Inflammatory macrophage (primary cell): ENCODE measurements around the gene CCL22.
"Not testable (repeated sequence)": the region's sequence is repeated elsewhere in the genome, so short reads cannot be mapped to it uniquely, and the experiment has no call there.

Experiments used
- DNase-seq, 2 donors: peaks; one replicate each; pipeline ENCODE4 v3.0.0-alpha.2; 2020 to 2022
- total RNA-seq, 18 experiments: gene quantifications; one replicate each; lab custom pipeline; 2026; ENCODE audit warnings: mixed read lengths in 6 of 18, inconsistent platforms in 2 of 18; lab: John Stamatoyannopoulos, UW

Gene CCL22, protein sequence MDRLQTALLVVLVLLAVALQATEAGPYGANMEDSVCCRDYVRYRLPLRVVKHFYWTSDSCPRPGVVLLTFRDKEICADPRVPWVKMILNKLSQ
- 20.2 to 2,231 (median 186) reads per million in 18 experiments for total RNA-seq

GRCh38 chr16:57358527-57359095, at the start of gene CCL22:
CCL22 (plus strand) TSS chr16:57358783; CDS start chr16:57358817, 34 bp downstream.
- peak; percentile 70 to 84 for DNase-seq

- no peak for DNase-seq
Measured at GRCh38 chr16:57310801-57311200, 47.8 kb upstream of the CCL22 start.

DNA sequence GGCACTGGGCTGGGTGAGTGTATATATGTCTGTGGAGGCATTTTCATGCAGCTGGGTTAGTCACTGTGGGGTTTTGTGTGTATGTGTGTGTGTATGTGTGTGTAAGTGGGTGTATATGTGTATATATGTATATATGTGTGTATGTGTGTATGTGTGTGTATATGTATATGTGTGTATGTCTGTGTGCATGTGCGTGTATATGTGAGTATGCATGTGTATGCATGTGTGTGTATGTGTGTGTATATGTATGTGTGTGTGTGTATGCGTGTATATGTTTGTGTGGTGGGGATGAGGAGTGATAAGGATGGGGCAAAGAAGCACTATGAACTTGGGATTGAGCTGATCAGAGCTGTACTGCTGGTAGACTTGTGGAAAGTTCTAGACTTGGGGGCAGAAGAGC, 45.1 kb upstream of the CCL22 start:
- no peak for DNase-seq

DNA sequence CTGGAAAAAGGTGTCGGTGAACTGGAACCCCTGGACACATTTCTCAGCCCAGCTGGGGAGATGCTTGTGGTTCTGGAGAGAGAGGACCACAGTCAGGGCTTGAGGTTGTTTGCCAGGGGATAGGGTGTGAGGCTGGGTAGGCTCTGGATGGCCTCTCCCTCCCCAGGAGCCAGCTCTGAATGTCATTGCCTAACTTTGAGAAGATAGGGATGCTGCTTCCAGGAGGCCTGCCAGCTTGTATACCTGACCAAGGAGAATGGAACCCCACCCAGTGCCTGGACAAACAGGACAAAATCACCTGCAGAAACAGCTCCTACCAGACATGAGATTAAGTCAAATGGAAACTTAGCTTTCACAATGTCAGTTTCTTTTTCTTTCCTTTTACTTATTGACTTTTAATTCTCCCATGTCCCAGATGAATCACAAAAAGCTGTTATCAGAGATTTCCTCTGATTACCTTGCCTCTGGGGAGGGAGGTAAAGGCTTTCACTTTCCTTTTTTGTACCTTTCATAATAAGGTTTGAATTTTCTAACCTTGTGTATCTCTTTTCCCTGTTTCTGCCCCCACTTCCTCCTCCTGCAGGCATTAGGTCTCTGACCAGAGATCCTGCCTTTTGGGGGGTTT, 44.3 kb upstream of the CCL22 start:
- DNase-seq: no peak

DNA sequence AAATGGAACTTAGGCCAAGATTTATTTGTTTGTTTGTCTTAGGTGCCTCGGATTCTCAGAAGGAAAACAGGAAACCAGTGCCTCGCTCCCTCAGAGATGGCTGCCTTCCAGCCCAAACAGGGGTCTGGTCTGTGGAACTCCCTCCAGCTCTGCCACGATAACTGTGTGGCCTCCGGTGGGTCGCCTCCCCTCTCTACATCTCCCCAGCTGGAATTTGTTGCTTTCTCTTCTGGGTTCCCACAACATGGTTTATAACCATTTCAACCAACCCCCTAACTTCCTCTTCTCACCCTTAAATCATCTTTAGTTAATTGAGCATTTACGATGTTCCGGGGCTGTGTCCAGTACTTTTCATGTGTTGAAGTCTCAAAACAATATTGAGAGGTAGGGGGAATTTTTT, 43.2 kb upstream of the CCL22 start:
- no peak for DNase-seq

- DNase-seq: no peak
Measured at GRCh38 chr16:57316390-57317017, 42.1 kb upstream of the CCL22 start.

DNA sequence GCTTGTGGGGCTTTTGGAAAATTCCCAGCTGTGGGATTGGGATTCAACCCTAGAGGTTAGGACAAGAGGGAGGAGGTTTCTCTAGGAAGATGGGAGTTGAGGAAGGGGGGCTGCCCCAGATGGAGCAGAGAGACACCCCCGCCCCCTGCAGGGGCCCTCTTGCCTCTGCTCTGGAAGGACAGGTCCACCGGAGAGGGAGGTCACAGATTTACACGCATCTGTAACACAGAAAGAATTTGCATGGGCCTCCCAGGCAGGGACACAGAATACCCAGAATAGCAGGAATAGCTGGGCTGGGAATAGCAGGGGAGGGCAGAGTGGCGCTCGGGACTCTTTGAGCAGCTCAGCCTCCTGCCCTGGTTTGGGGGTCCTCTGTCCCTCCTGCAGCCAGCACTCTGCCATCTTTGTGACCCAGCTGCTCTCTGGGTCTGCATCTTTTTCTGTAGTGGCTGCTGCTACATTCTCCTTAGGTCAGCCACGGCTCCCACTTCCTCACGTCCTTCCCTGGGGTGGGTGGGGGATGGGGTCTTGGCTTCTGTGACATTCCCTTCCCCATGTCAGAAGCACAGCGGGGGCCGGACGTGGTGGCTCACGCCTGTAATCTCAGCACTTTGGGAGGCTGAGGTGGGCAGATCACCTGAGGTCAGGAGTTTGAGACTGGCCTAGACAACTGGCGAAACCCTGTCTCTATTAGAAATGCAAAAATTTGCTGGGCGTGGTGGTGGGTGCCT, 40.2 kb upstream of the CCL22 start:
- no peak for DNase-seq

GRCh38 chr16:57319646-57320045, 38.9 kb upstream of the CCL22 start:
- no peak for DNase-seq

GRCh38 chr16:57324749-57325148, 33.8 kb upstream of the CCL22 start:
- peak; percentile 81 to 88 for DNase-seq

DNA sequence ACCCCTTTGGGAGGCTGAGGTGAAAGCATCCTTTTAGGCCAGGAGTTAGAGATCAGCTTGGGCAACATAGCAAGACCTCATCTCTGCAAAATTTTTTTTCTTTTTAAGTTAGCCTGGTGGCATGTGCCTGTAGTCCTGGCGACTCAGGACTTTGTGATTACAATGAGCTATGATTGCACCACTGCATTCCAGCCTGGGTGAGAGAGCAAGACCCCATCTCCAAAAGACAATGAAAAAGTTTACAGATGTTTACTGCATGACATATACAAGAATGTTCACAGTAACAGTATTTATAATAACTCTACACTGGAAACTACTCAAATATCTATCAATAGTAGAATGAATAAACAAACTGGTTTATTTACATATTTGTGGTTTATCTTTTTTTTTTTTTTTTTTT, 33.1 kb upstream of the CCL22 start:
- no peak for DNase-seq

DNA sequence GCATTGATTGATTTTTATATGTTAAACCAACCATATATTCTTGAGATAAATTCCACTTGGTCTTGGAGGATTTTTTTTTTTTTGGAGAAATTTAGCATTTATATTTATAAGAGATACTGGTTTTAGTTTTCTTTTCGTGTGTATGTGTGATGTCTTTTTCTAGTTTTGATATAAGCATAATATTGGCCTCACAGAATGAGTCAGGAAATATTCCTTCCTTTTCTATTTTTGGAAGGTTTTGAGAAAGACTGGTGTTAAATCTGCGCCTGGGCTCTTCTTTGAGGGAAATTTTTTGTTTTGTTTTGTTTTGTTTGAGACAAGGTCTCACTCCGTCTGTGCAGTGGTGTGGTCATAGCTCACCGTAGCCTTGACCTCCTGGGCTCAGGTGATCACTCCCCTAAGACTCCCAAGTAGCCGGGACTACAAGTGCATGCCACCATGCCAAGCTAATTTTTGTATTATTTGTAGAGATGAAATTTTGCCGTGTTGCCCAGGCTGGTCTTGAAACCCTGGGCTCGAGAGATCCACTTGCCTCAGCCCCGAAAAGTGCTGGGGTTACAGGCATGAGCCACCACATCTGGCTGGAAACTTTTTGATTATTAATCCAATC, 28.8 kb upstream of the CCL22 start:
- no peak for DNase-seq

GRCh38 chr16:57331355-57331754, 27.2 kb upstream of the CCL22 start:
- no peak for DNase-seq

GRCh38 chr16:57333402-57333801, 25.2 kb upstream of the CCL22 start:
- DNase-seq: no peak

GRCh38 chr16:57335366-57335765, 23.2 kb upstream of the CCL22 start:
- DNase-seq: peak in 1 of 2 donors; percentile 52

- peak; percentile 49 to 61 for DNase-seq
Measured at GRCh38 chr16:57341062-57341440, 17.5 kb upstream of the CCL22 start.

DNA sequence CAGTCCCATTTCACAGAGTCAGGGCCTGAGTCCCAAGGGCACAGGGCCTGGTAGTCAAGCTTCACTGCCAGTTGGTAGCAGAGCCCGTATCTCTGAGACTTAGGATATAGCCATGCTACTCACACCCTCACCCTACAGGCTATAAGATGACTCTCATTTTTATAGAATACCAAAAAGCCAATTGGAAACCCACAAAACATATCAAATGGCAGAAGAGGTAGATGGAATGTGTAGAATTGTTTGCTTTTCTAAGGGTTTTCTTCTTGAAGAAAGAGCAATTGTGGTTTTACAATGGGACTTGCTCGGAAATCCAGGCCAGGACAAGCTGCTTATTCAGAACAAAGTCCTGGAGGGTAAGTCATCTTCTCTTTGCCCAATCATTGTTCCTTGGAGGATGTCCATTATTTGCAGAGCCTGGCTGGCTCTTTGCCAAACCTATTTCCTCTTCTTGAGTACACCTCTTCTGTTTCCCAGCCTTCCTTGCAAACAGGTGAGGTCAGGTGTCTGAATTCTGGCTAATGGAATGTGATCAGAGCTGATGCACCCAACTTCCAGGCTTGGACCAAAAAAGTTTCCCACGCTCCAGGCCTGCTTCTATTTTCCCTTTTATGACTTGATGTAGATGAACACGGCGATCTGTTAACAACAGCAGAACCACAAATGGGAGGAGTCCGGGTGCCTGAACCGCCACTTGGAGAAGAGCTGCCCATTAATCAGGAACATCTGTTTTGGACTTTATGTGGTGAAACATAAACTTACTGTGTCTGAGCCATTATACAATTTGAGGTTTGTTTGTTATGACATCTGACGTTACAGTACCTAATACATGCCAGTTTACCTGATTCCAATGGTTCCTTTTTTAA, 16.9 kb upstream of the CCL22 start:
- peak; percentile 30 to 52 for DNase-seq

DNA sequence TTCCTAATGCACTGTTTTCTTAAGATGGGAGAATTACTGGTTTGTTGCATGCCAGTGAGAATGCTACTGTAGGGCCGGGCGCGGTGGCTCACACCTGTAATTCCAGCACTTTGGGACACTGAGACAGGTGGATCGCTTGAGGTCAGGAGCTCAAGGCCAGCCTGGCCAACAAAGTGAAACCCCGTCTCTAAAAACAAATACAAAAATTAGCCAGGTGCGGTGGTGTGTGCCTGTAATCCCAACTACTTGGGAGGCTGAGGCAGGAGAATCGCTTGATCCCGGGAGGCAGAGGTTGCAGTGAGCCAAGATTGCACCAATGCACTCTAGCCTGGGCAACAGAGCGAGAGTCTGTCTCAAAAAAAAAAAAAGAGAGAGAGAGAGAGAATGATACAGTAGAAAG, 16.0 kb upstream of the CCL22 start:
- DNase-seq: not testable (repeated sequence)

- peak; percentile 95 to 98 for DNase-seq
Measured at GRCh38 chr16:57343221-57343620, 15.4 kb upstream of the CCL22 start.

DNA sequence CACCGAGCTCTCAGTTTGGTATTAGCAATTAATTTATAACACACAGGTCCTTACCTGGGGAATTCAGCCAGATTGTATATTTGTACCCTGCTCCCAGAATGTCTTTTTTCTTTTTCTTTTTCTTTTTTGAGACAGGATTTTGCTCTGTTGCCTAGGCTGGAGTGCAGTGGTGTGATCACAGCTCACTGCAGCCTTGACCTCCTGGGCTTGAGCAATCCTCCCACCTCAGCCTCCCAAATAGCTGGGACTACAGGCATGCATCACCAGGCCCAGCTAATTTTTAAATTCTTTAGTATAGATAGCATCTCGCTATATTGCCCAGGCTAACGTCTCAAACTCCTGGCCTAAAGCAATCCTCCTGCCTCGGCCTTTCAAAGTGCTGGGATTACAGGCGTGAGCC, 14.5 kb upstream of the CCL22 start:
- not testable (repeated sequence) for DNase-seq

DNA sequence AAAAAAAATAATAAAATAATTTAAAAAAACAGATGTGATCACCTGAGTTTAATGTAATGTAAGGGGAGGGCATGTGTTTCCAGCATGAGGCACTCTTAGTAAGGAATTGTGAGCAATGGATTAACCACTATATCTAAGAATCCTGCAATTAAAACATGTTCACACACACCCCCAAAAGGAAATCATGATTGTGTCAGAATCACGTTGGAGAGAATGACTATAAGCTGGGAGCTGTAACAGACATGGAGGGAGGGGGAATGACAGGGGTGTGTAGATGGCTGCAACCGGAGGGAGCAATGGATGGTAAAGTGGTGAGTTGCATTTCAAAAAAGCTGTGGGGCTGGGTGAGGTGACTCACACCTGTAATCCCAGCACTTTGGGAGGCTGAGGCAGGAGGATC, 13.6 kb upstream of the CCL22 start:
- DNase-seq: peak; percentile 23 to 27

DNA sequence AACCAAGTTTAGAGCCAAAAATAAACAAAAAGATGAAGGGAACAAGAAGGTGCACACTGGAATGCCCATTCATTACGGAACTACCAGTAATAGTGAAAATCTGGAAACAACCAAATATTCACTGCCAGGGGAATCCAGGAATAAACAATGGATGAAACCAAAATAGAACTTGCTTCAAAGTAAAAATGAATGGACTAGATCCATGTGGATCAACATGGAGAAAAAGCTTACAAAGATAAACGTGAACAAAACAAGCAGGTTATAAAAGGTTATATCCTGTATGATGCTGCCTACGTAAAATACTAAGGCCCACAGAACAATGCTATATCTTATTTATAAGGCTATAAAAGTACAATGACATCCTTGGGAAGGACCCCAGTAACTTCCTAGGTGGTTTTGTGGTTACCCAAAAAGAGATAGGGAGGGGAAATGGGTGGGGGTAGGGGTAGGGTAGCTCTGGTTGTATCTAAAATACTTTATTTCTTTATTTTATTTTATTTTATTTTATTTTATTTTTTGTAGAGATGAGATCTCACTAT, 12.8 kb upstream of the CCL22 start:
- no peak for DNase-seq

- DNase-seq: no peak
Measured at GRCh38 chr16:57347858-57348257, 10.7 kb upstream of the CCL22 start.
